ENCODE data around the gene POLR2H.

The POLR2H gene

DNA sequence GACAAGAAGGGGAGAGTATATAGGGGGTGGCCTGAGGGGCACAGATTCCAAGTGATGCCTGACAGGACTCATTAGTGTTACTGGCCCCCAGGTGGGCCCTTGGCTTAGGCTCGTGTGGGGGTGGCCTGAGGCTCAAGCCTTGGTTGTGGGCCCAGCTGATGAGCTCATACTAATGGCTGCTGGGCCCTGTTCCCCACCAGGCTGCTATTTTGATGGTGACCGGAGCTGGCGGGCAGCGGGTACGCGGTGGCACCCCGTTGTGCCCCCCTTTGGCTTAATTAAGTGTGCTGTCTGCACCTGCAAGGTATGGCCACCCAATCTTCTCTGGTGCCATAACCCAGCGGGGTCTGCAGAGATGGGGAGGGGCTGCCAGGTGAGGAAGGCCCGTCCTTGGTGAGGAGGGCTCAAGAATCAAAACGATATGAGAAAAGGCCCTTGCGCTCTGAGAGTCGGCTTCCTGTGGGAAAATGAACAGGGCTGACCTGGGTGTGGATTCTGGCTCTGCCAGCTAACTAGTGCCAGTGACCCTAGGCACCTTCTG is 25.7 kb downstream of the POLR2H start:
- no peak for DNase-seq (ENCODE audit: low spot score)

DNA sequence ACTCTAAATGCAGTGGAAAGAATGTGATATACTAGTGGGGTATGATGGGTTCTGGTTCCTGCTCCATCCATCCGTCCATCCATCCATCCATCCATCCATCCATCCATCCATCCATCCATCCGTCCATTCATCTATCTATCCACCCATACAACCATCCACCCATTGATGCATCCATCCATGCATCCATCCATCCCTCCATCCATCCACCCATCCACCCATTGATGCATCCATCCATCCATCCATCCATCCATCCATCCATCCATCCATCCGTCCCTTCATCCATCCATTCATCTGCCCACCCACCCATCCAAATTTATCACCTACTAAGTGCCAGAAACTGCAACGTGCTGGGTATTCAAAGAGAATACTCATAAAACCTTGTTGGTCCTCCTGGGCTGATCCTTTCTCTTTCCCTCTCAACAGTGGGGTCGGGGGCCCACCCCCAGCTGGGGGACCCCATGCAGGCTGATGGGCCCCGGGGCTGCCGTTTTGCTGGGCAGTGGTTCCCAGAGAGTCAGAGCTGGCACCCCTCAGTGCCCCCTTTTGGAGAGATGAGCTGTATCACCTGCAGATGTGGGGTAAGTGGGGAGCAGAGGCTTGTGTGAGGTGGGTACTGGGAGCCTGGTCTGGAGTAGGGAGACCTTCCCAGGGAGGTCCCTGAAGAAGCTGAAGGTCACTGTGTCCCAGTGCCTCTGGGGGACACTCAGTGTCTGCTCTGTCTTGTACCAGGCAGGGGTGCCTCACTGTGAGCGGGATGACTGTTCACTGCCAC is 26.8 kb downstream of the POLR2H start:
- DNase-seq (ENCODE audit: low spot score), result no peak

DNA sequence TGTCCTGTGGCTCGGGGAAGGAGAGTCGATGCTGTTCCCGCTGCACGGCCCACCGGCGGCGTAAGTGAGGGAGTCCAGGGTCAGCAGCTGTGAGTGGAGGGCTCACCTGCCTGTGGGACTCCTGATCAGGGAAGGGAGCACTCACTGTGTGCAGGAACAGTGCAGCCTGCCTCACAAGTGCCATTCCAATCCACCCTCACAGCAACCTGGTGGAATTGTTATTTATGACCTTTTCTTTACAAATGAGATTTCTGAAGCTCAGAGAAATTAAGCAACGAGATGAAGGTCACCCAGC is 27.4 kb downstream of the POLR2H start:
- DNase-seq (ENCODE audit: low spot score), result no peak

DNA sequence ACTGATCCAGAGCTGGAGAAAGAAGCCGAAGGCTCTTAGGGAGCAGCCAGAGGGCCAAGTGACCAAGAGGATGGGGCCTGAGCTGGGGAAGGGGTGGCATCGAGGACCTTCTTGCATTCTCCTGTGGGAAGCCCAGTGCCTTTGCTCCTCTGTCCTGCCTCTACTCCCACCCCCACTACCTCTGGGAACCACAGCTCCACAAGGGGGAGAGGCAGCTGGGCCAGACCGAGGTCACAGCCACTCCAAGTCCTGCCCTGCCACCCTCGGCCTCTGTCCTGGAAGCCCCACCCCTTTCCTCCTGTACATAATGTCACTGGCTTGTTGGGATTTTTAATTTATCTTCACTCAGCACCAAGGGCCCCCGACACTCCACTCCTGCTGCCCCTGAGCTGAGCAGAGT is 27.9 kb downstream of the POLR2H start:
- no peak for DNase-seq (ENCODE audit: low spot score)

DNA sequence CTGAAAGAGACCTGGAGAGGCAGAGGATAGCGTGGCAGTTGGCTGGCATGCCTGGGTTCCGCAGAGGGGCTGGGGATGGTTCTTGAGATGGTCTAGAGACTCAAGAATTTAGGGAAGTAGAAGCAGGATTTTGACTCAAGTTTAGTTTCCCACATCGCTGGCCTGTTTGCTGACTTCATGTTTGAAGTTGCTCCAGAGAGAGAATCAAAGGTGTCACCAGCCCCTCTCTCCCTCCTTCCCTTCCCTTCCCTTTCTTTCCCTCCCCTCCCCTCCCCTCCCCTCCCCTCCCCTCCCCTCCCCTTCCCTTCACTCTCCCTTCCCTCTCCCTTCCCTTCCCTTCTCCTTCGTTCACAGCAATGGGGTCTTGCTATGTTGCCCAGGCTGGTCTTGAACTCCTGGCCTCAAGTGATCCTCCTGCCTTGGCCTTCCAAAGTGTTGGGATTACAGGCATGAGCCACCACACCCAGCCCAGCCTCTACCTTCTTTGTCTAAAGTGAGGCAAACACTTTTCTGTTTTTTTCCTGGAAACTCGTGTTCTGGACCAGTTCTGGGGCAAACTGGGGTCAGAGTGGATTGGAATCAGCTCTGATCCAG is 28.5 kb downstream of the POLR2H start:
- DNase-seq (ENCODE audit: low spot score), result no peak

DNA sequence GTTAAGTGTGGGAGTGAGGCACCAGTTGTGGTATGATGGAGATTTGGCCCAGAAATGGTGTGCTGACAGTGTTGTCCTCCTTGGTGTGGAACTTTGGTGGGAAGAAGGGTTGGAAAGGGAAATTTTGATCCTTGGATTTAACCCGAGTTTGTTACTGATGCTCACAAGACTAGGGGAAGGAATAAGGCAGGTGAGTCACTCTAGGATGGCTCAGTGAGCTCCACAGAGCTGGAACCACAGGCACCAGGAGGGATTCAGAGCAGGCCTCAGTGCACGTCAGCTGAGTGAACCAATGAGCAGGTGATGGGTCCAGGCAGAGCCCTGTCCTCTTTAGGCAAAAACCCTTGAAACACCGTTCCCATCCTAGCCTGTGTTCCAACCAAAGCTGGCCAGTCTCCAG is 29.8 kb downstream of the POLR2H start:
- peak; percentile 73 for DNase-seq (ENCODE audit: low spot score)

DNA sequence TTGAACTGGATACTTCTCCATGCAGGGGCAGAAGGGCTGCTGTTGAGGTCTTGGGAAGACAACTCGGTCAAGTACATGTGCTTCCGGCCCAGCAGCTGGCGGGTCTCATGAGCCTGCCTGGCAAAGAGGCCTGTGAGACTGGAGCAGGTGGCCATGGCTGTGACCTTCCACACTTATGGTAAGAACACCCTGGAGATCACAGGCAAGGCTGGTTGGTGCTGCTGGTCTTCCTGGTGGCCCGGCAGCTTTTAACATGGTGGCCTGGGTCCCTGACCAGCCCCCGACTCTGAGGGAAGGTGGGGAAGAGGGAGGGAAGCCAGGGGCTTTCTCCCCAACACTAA is 33.8 kb downstream of the POLR2H start:
- DNase-seq (ENCODE audit: low spot score), result no peak

DNA sequence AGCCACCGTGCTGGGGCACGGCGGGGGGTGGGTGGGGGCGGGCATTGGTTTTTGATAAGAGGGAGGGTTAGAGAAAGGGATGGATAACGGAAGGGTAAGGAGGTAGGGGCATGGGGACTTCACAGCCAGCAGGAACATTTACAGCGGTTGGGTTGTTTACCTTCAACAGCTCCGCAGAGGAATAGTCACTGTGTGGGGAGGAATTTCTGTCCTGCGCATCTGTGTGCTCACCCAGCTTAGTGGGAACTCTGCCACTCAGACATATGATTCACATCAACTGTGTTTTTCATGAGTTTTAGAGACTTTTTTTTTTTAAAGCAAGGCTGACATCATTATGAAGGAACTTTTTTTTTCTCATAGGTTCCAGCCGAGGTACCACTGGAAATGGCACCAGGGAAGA is 37.9 kb downstream of the POLR2H start:
- DNase-seq (ENCODE audit: low spot score), result peak; percentile 76

DNA sequence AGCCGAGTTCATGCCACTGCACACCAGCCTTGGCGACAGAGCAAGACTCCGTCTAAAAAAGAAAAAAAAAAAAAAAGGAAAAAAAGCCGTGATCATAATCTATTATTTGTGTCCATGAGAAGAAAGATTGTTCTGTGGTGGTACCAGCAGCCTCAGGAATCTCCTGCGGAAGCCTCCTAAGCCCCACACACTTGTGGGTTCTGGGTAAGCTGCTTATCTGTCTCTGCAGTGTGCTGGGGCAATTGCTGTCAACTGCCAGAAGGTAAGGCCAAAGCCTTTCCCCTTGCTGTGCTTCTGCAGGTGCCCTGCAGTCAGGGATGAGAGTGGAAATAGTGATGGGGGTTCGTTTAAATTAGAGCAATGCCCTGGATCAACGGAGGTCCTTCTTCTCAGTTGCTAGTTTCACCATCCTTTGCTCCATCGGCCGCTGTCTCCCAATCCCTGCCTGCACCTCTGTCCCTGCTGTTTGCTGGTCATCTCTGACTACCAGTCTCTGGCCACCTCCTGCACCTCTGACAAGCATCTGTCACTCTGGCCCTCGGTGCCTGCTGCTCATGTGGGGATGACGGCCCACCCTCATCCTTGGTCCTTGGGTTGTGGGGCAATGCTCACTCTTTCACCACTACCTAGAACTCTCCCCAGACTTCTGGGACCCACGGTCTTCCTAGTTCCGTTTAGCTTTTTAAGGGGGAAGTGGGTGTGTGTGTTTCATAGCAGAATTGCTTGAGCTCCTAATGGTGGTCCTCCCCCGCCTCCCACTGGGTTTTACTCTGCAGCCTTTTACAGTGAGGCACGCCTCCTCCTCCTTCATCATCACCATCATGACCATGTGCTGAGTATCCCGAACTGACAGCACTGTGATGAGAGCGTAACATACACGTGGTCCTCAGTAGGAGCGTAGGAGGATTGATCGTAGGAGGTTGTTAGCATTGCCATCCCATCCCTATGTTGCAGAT is 43.8 kb downstream of the POLR2H start:
- no peak for DNase-seq (ENCODE audit: low spot score)

DNA sequence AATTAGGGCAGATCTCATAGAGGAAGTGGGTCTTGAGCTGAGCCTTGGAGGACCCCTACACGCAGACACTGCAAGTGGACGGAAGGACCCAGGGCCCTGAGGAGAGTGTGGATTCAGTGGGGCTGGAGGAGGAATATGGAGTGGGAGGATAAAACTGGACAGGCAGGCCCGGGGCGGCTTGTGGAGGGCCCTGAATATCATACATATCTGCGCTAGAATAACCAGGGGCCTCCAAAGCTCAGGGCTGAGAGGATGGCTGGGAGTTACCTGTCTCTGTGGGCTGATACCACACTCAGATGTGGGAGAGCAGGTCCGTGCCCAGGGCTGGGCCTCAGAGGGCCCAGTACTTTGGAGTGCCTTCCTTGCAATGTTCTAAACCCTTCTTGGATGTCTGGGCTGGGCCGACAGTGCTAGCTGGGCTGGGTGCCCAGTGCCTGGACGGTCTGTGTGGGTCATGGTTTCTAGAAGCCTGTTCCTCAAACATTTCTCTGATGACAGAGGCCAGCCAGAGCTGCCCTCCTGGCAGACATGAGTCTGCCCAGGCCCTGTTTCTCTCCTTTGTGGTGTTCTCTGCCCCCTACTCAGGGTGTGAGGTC is 47.9 kb downstream of the POLR2H start:
- no peak for DNase-seq (ENCODE audit: low spot score)

DNA sequence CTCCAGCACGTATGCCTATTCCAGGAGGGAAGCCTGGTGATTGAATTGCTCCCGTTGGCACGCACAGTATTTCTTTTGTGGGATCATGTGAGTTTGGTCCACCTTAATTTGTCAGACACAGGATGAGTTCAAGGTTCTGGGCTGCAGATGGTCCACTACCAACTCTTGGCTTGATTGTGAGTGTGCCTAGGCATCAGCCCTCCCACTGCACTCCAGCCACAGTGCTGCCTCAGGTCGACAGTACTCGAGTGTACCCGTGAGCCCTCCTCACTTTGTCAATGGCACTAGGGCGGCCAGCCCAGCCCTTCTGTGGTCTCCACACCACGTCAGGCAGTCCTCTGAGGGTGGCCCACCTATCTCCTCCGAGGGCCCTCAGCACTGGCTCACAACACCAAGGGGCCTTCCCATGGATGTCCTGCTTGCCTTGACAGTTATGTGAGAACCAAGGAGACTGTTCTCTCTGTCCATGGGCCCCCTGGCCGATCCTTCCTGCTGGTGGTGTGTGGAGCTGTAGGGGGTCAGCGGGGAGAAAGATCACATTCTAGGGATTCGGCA is 48.5 kb downstream of the POLR2H start:
- DNase-seq (ENCODE audit: low spot score), result no peak

DNA sequence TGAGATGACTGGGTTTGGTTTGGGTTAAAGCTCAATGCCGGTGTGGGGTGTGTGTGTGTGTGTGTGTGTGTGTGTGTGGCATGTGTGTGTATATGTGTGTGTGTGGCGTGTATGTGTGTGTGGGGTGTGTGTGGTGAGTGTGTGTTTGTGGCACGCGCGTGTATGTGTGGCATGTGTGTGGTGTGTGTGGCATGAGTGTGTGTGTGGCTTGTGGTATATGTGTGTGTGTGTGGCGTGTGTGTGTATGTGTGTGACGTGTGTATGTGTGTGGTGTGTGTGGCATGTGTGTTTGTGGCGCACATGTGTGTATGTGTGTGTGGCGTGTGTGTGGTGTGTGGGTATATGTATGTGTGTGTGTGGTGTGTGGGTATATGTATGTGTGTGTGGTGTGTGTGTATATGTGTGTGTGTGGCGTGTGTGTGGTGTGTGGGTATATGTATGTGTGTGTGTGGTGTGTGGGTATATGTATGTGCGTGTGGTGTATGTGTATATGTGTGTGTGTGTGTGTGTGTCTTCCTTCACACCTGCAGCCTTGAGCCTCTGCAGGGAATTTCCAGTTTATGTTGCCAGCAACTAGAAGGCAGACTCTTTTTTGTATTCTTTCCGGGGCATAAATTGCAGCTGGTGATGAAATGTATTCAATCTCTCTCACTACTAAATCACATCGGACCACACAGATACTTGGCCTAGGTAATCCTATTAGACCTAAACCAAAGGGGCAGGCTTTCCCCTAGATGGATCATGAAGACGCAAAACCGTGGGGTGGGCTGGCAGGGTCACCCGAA is 53.1 kb downstream of the POLR2H start:
- no peak for DNase-seq (ENCODE audit: low spot score)

DNA sequence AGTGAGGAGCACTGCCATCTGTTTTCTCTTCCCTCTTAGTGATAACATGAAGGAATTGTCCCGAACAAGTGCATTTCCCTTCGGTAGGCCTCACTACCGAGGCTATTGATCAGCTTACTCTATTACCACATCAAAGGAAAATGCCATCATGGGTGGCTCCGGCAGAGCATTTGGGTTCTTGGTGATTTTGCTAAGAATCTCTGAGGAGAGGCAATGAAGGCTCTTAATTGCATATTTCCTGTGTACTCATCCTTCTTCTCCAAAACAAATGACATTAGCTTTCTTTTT is 53.6 kb downstream of the POLR2H start:
- DNase-seq (ENCODE audit: low spot score), result no peak

DNA sequence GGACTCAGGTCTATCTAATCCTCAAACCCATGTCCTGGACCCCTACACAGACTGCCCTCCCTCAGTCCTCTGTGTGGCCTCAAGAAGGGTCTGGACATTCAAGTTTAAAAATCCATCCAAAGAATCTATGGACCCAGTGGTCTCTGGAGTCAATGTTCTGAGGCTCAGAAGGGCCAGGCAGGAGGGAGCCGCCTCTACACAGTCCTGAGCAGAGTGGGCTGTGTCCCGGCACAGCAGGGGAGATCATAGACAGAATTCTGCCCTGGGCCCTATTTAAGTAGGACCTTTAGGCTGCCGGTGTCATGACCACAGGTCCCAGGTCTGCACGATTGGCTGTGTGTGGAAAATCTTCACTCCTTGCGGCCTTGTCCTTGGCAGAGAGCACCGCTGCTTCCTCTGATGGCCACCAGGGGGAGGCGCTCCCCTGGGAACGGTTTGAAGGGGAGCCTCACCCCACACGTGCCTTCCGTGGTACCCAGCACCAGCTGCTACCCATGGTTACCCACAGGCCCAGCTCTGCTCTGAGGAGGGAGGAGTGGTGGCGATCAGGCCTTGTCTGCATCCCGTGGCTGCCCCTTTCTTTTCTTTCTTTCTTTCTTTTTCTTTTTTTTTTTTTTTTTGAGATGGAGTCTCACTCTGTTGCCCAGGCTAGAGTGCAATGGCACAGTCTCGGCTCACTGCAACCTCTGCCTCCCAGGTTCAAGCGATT is 56.3 kb downstream of the POLR2H start:
- DNase-seq (ENCODE audit: low spot score), result peak; percentile 57

All from kidney tubule cell (primary cell).